H9 (cell line): Measurements from ENCODE around the gene IL1RN. TPM values are rescaled to one million over a fixed set of nuclear protein-coding genes. Genes with fewer than 3 reads are reported as not detected.

Experiments used
- DNase-seq: peaks from one replicate; pipeline ENCODE4 v3.0.0-alpha.2; 2017
- H2AFZ ChIP-seq: one replicate; pipeline ENCODE4 v1.6.1; 2013; ENCODE audit warnings: mild to moderate bottlenecking, low read length, control low read depth, moderate library complexity
- H2AK5ac ChIP-seq: 2 replicates; pipeline ENCODE4 v1.6.1; 2013; ENCODE audit warnings: low read length, control low read depth, mixed read lengths; ENCODE audit not compliant: insufficient read length
- H2BK120ac ChIP-seq: one replicate; pipeline ENCODE4 v1.6.1; 2013; ENCODE audit warnings: low read depth, mild to moderate bottlenecking, low read length, control low read depth, inconsistent platforms; ENCODE audit not compliant: poor library complexity, severe bottlenecking
- H2BK12ac ChIP-seq: 2 replicates; pipeline ENCODE4 v1.6.1; 2013; ENCODE audit warnings: low read length, control low read depth, mixed read lengths, low read depth; ENCODE audit not compliant: insufficient read length
- H2BK15ac ChIP-seq: 2 replicates; pipeline ENCODE4 v1.6.1; 2013; ENCODE audit warnings: low read depth, low read length, control low read depth
- H2BK20ac ChIP-seq: one replicate; pipeline ENCODE4 v1.6.1; 2013; ENCODE audit warnings: low read depth, mild to moderate bottlenecking, low read length, control low read depth, inconsistent platforms; ENCODE audit not compliant: poor library complexity, severe bottlenecking
- H2BK5ac ChIP-seq: 2 replicates; pipeline ENCODE4 v1.6.1; 2013; ENCODE audit warnings: low read length, control low read depth, mixed read lengths; ENCODE audit not compliant: insufficient read length
- H3K14ac ChIP-seq: 2 replicates; pipeline ENCODE4 v1.6.1; 2013; ENCODE audit warnings: low read length, control low read depth; ENCODE audit not compliant: insufficient read depth
- H3K18ac ChIP-seq: 2 replicates; pipeline ENCODE4 v1.6.1; 2013; ENCODE audit warnings: low read depth, mild to moderate bottlenecking, mixed read lengths, low read length, control low read depth; ENCODE audit not compliant: insufficient read length
- H3K23ac ChIP-seq: 2 replicates; pipeline ENCODE4 v1.6.1; 2013; ENCODE audit warnings: low read length, control low read depth, mixed read lengths, low read depth; ENCODE audit not compliant: insufficient read length
- H3K23me2 ChIP-seq: 2 replicates; pipeline ENCODE4 v1.6.1; 2013; ENCODE audit warnings: low read depth, mild to moderate bottlenecking, mixed read lengths, low read length, control low read depth; ENCODE audit not compliant: insufficient read length, poor library complexity, severe bottlenecking
- H3K27ac ChIP-seq: 2 replicates; pipeline ENCODE4 v1.5.1; 2013; ENCODE audit warnings: low read length, control low read depth, mixed read lengths, low read depth; ENCODE audit not compliant: insufficient read length
- H3K27me3 ChIP-seq: 2 replicates; pipeline ENCODE4 v1.6.1; 2013; ENCODE audit warnings: low read length, control low read depth, inconsistent platforms; ENCODE audit not compliant: insufficient read depth
- H3K4ac ChIP-seq: 2 replicates; pipeline ENCODE4 v1.6.1; 2013; ENCODE audit warnings: low read depth, mild to moderate bottlenecking, control low read depth, inconsistent platforms, low read length, moderate library complexity
- H3K4me1 ChIP-seq: 2 replicates; pipeline ENCODE4 v1.6.1; 2013; ENCODE audit warnings: low read length, control low read depth, inconsistent platforms; ENCODE audit not compliant: insufficient read depth
- H3K4me2 ChIP-seq: 2 replicates; pipeline ENCODE4 v1.6.1; 2013; ENCODE audit warnings: low read length, control low read depth, mixed read lengths; ENCODE audit not compliant: insufficient read length, insufficient read depth
- H3K56ac ChIP-seq: 2 replicates; pipeline ENCODE4 v1.6.1; 2013; ENCODE audit warnings: low read depth, mild to moderate bottlenecking, mixed read lengths, low read length, control low read depth; ENCODE audit not compliant: insufficient read length
- H3K79me1 ChIP-seq: 2 replicates; pipeline ENCODE4 v1.6.1; 2013; ENCODE audit warnings: low read depth, mild to moderate bottlenecking, moderate library complexity, low read length, control low read depth, inconsistent platforms; ENCODE audit not compliant: insufficient read depth, poor library complexity, severe bottlenecking
- H3K79me2 ChIP-seq: 2 replicates; pipeline ENCODE4 v1.6.1; 2013; ENCODE audit warnings: low read length, control low read depth, inconsistent platforms; ENCODE audit not compliant: insufficient read depth
- H3K9ac ChIP-seq: 2 replicates; pipeline ENCODE4 v1.6.1; 2013; ENCODE audit warnings: low read length, control low read depth, mixed read lengths; ENCODE audit not compliant: insufficient read length; ENCODE audit errors: extremely low read depth
- H3K9me3 ChIP-seq: one replicate; pipeline ENCODE4 v1.6.1; 2013; ENCODE audit warnings: low read depth, low read length, inconsistent platforms; ENCODE audit not compliant: control insufficient read depth
- H3T11ph ChIP-seq: one replicate; pipeline ENCODE4 v1.6.1; 2013; ENCODE audit warnings: mild to moderate bottlenecking, low read length, control low read depth, inconsistent platforms
- H4K20me1 ChIP-seq: one replicate; pipeline ENCODE4 v1.6.1; 2013; ENCODE audit not compliant: control insufficient read depth, insufficient read length, insufficient read depth
- H4K5ac ChIP-seq: 2 replicates; pipeline ENCODE4 v1.6.1; 2013; ENCODE audit warnings: low read depth, mild to moderate bottlenecking, mixed read lengths, low read length, control low read depth; ENCODE audit not compliant: insufficient read length
- H4K8ac ChIP-seq: replicated peaks from 2 replicates; pipeline ENCODE4 v1.6.1; 2013; ENCODE audit warnings: low read length, control low read depth, mixed read lengths, low read depth; ENCODE audit not compliant: insufficient read length
- H4K91ac ChIP-seq: 2 replicates; pipeline ENCODE4 v1.6.1; 2013; ENCODE audit warnings: low read depth, mild to moderate bottlenecking, moderate library complexity, mixed read lengths, low read length, control low read depth; ENCODE audit not compliant: insufficient read length
- H3K27ac Mint-ChIP-seq, 3 experiments: 2 replicates in 2 of 3; 3 replicates in 1 of 3; pipeline ENCODE4 v1.8.0; 2020 to 2021; ENCODE audit warnings: mixed read lengths in 3 of 3, mild to moderate bottlenecking in 1 of 3, moderate library complexity in 1 of 3
- H3K27me3 Mint-ChIP-seq: 2 replicates; pipeline ENCODE4 v1.8.0; 2021; ENCODE audit warnings: low read depth, mild to moderate bottlenecking, moderate library complexity, mixed read lengths
- H3K36me3 Mint-ChIP-seq, 3 experiments: 2 replicates in 2 of 3; 3 replicates in 1 of 3; pipeline ENCODE4 v1.8.0; 2020 to 2021; ENCODE audit warnings: low read depth in 3 of 3, mixed read lengths in 3 of 3; ENCODE audit not compliant: insufficient read depth in 1 of 3
- H3K4me1 Mint-ChIP-seq, 2 experiments: 2 replicates each; pipeline ENCODE4 v1.8.0; 2020; ENCODE audit warnings: mixed read lengths in 2 of 2
- H3K4me3 Mint-ChIP-seq, 2 experiments: 2 replicates in 1 of 2; 3 replicates in 1 of 2; pipeline ENCODE4 v1.8.0; 2020 to 2021; ENCODE audit warnings: mild to moderate bottlenecking in 2 of 2, mixed read lengths in 2 of 2, moderate library complexity in 1 of 2
- H3K9me3 Mint-ChIP-seq, 2 experiments: 2 replicates in 1 of 2; 3 replicates in 1 of 2; pipeline ENCODE4 v1.8.0; 2020; ENCODE audit warnings: mild to moderate bottlenecking in 2 of 2, mixed read lengths in 2 of 2, moderate library complexity in 1 of 2
- CTCF ChIP-seq: fragments of 200-600 bp; sonication (generic); conservative IDR thresholded peaks from 3 replicates; pipeline ENCODE4 v1.8.0; 2021; ENCODE audit warnings: antibody characterized with exemption, mild to moderate bottlenecking
- WGBS: extraction: QIAGEN DNeasy Blood & Tissue Kit; methylation state at CpG from one replicate; pipeline ENCODE4 v1.1.7; 2013; ENCODE audit warnings: missing lambda C conversion rate, low lambda C conversion rate, mixed read lengths; ENCODE audit not compliant: insufficient read length; ENCODE audit errors: extremely low coverage; 5-methylcytosine and 5-hydroxymethylcytosine counted together
- total RNA-seq: library from RNA; stranded (reverse); gene quantifications from 2 replicates; pipeline ENCODE4 v1.2.1, GENCODE V29; 2021

Gene IL1RN
- total RNA-seq, 1 experiment from 2014 or later = not detected

GRCh38 chr2:113174376-113174750 lies 47.0 kb downstream of the IL1RN start:
- Histone ChIP-seq H3K9me3 (no peaks in the 10 kb centered on the region), H3K9ac (no peak overlapping the region), H3K79me2 (no peaks in the 10 kb centered on the region), H3K14ac (no peak overlapping the region; the same call in 1 of the 2 replicates), H4K5ac (no peak overlapping the region), H3K79me1 (no peaks in the 10 kb centered on the region), H2BK15ac (no peak overlapping the region), H2BK12ac (no peak overlapping the region), H2BK20ac (no peak overlapping the region), H3K56ac (no peak overlapping the region), H3K4me1 (no peaks in the 10 kb centered on the region; the same call in 1 of the 2 replicates), H2AK5ac (no peak overlapping the region), H2BK5ac (no peak overlapping the region), H3K4ac (no peak overlapping the region), H3T11ph (no peak overlapping the region), H4K20me1 (no peaks in the 10 kb centered on the region), H3K23me2 (no peaks in the 10 kb centered on the region), H4K91ac (no peak overlapping the region), H3K4me2 (no peak overlapping the region), H2AFZ (no peak overlapping the region), H3K27me3 (no peaks in the 10 kb centered on the region), H2BK120ac (no peak overlapping the region), H3K27ac (no peak overlapping the region), H3K18ac (no peak overlapping the region), H4K8ac (no peak overlapping the region), H3K23ac (no peak overlapping the region)
- no peak for TF ChIP-seq CTCF
- Mint-ChIP-seq H3K36me3 (no peaks in the 10 kb centered on the region; a peak in 2 of 7 replicates), H3K4me3 (no peak overlapping the region), H3K4me1 (peaks cover 18 to 21% of the 10 kb centered on the region in 2 experiments), H3K27ac (no peak overlapping the region; a peak in 1 of 7 replicates), H3K9me3 (no peaks in the 10 kb centered on the region), H3K27me3 (no peaks in the 10 kb centered on the region; the same call in none of the 2 replicates)
- WGBS = no CpG with 5 or more reads among the region's 3 CpGs
- no peak for DNase-seq
